K562 (cell line): Measurements from ENCODE around the gene CEP162. TPM values are rescaled to one million over a fixed set of nuclear protein-coding genes. Genes with fewer than 3 reads are reported as not detected.
A peak's percentile ranks its signal among the peaks of the same experiment; 100 is the strongest.

Source experiments
- BCL6 ChIP-seq: fragments of 250-450 bp; sonication (Bioruptor Pico); IDR thresholded peaks from 2 replicates; pipeline ENCODE4 v1.4.0; 2020
- C11orf30 ChIP-seq: fragments of 450-650 bp; IDR thresholded peaks from 2 replicates; pipeline ENCODE4 v1.6.1; 2016; ENCODE audit warnings: low read depth, mild to moderate bottlenecking
- CBX3 ChIP-seq, 2 experiments: IDR thresholded peaks; 1 replicate in 1 of 2; 2 replicates in 1 of 2; pipeline ENCODE4 v1.6.1; 2012; ENCODE audit warnings: inconsistent platforms in 2 of 2, low read length in 2 of 2, borderline replicate concordance in 1 of 2, control low read depth in 1 of 2
- DPF2 ChIP-seq: fragments of 450-650 bp; IDR thresholded peaks from 2 replicates; pipeline ENCODE4 v1.6.1; 2016
- ELF4 ChIP-seq: fragments of 450-650 bp; formaldehyde crosslinking; IDR thresholded peaks from 2 replicates; pipeline ENCODE4 v1.4.0; 2022; ENCODE audit warnings: missing genetic modification characterization
- EP400 ChIP-seq: fragments of 450-650 bp; IDR thresholded peaks from 2 replicates; pipeline ENCODE4 v1.6.1; 2017; ENCODE audit warnings: antibody characterized with exemption, mild to moderate bottlenecking, moderate library complexity
- HMG20B ChIP-seq: fragments of 250-450 bp; sonication (Bioruptor Pico); IDR thresholded peaks from 2 replicates; pipeline ENCODE4 v1.5.0; 2021; ENCODE audit warnings: mild to moderate bottlenecking
- MECOM ChIP-seq: fragments of 250-450 bp; sonication (Bioruptor Pico); IDR thresholded peaks from 2 replicates; pipeline ENCODE4 v1.8.0; 2022; ENCODE audit warnings: inconsistent platforms
- MED1 ChIP-seq: sonication (generic); formaldehyde crosslinking; IDR thresholded peaks from 2 replicates; pipeline ENCODE4 v1.8.1; 2023; ENCODE audit warnings: missing genetic modification reagents, borderline replicate concordance
- MYC ChIP-seq, 2 experiments: fragments of 250-450 bp in 1 of 2; sonication (Bioruptor Pico) in 1 of 2; IDR thresholded peaks; 2 replicates each; pipeline versions ENCODE4 v1.5.1 to v1.6.1; 2012 to 2021; ENCODE audit warnings: low read depth in 2 of 2, borderline replicate concordance in 1 of 2, improper control_type of control experiment in 1 of 2, low read length in 1 of 2, mild to moderate bottlenecking in 1 of 2, moderate library complexity in 1 of 2
- NUFIP1 ChIP-seq: fragments of 450-650 bp; IDR thresholded peaks from 2 replicates; pipeline ENCODE4 v1.6.1; 2018; ENCODE audit not compliant: partially characterized antibody
- TCF7L2 ChIP-seq: fragments of 150-350 bp; IDR thresholded peaks from 2 replicates; pipeline ENCODE4 v1.6.1; 2016; ENCODE audit warnings: low read depth, mild to moderate bottlenecking, low read length, moderate library complexity
- THAP7 ChIP-seq: fragments of 250-450 bp; sonication (Bioruptor Pico); IDR thresholded peaks from 2 replicates; pipeline ENCODE4 v1.5.0; 2021
- THRA ChIP-seq: fragments of 450-650 bp; IDR thresholded peaks from 2 replicates; pipeline ENCODE4 v1.6.1; 2017; ENCODE audit warnings: mild to moderate bottlenecking, moderate library complexity
- polyA plus RNA-seq, 8 experiments: library from polyadenylated mRNA; depleted of rRNA in 4 of 8; stranded (reverse) in 5 of 8; unstranded in 3 of 8; fragments of >200 nt; fragmentation: Nextera tagmentation in 2 of 8; fragmentation: Illumina TruSeq in 1 of 8; extraction: Ambion mirVana in 2 of 8; extraction: Trizol in 1 of 8; gene quantifications; 2 replicates each; pipeline versions ENCODE4 v1.2.1 to v1.2.3, GENCODE V29; 2011 to 2014; ENCODE audit warnings: inconsistent platforms in 1 of 8, missing spikeins in 1 of 8
- total RNA-seq, 7 experiments: library from RNA; depleted of rRNA in 6 of 7; stranded (reverse); fragments of >200 nt in 6 of 7; fragmentation: Illumina TruSeq in 2 of 7; extraction: Trizol in 2 of 7; gene quantifications; 2 replicates each; pipeline versions ENCODE4 v1.2.1 to v1.2.3, GENCODE V29; 2011 to 2021; ENCODE audit warnings: low replicate concordance in 1 of 7
- TF ChIP-seq, protein P1 (sequence below): fragments of 250-450 bp; sonication (Bioruptor Pico); IDR thresholded peaks from 2 replicates; pipeline ENCODE4 v1.5.0; 2021; ENCODE audit warnings: mild to moderate bottlenecking, borderline replicate concordance
- TF ChIP-seq, protein P2 (sequence below): IDR thresholded peaks from 2 replicates; pipeline ENCODE4 v1.6.1; 2016; ENCODE audit warnings: missing genetic modification characterization, missing compliant biosample characterization
- TF ChIP-seq, protein P3 (sequence below): fragments of 250-450 bp; sonication (Bioruptor Pico); IDR thresholded peaks from 2 replicates; pipeline ENCODE4 v1.4.0; 2020
- TF ChIP-seq, protein P4 (sequence below), 3 experiments: IDR thresholded peaks in 2 of 3; conservative IDR thresholded peaks in 1 of 3; 2 replicates each; pipeline ENCODE4 v1.5.1; 2011 to 2012; ENCODE audit warnings: low read length in 3 of 3, mild to moderate bottlenecking in 3 of 3, control low read depth in 2 of 3, improper control_type of control experiment in 1 of 3, inconsistent platforms in 1 of 3, low read depth in 1 of 3, mixed read lengths in 1 of 3, moderate library complexity in 1 of 3; ENCODE audit not compliant: insufficient read depth in 2 of 3

Gene CEP162
- total and polyA plus RNA-seq, 9 of the 15 experiments (the other 6 are each of a cell fraction or from before 2014, with no cell fraction given), result 3.9 to 8.6 (median 6.7) TPM

GRCh38 chr6:84269947-84270733, 42.7 kb upstream of the CEP162 start (continued):
- TF ChIP-seq, protein P1, sequence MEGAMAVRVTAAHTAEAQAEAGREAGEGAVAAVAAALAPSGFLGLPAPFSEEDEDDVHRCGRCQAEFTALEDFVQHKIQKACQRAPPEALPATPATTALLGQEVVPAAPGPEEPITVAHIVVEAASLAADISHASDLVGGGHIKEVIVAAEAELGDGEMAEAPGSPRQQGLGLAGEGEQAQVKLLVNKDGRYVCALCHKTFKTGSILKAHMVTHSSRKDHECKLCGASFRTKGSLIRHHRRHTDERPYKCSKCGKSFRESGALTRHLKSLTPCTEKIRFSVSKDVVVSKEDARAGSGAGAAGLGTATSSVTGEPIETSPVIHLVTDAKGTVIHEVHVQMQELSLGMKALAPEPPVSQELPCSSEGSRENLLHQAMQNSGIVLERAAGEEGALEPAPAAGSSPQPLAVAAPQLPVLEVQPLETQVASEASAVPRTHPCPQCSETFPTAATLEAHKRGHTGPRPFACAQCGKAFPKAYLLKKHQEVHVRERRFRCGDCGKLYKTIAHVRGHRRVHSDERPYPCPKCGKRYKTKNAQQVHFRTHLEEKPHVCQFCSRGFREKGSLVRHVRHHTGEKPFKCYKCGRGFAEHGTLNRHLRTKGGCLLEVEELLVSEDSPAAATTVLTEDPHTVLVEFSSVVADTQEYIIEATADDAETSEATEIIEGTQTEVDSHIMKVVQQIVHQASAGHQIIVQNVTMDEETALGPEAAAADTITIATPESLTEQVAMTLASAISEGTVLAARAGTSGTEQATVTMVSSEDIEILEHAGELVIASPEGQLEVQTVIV, result no peak
- TF ChIP-seq EP400 (peak; percentile 82), MYC (IDR thresholded peaks at IDR 0.05; ENCODE audit: low read depth, low read length) (0 out of 2 replicates have a peak, but pooled peaks have one; percentile 19), MYC (CRISPR knock-in tag; IDR thresholded peaks at IDR 0.05; ENCODE audit: borderline replicate concordance, low read depth) (no peak), HMG20B (CRISPR knock-in tag) (no peak), THAP7 (CRISPR knock-in tag) (no peak), TCF7L2 (no peak), DPF2 (peak; percentile 99), C11orf30 (peak; percentile 60; the same call in 1 of the 2 replicates), CBX3 (IDR thresholded peaks at IDR 0.05; ENCODE audit: borderline replicate concordance in 1 of 2, low read length in 2 of 2) (peak in 1 of 2 experiments; percentile 98; a peak in 2 of 3 replicates), BCL6 (no peak), ELF4 (CRISPR knock-in tag) (peak; percentile 90), MECOM (CRISPR knock-in tag) (peak; percentile 54; the same call in 1 of the 2 replicates), THRA (no peak), MED1 (no peak), NUFIP1 (no peak)
- TF ChIP-seq, protein P2, sequence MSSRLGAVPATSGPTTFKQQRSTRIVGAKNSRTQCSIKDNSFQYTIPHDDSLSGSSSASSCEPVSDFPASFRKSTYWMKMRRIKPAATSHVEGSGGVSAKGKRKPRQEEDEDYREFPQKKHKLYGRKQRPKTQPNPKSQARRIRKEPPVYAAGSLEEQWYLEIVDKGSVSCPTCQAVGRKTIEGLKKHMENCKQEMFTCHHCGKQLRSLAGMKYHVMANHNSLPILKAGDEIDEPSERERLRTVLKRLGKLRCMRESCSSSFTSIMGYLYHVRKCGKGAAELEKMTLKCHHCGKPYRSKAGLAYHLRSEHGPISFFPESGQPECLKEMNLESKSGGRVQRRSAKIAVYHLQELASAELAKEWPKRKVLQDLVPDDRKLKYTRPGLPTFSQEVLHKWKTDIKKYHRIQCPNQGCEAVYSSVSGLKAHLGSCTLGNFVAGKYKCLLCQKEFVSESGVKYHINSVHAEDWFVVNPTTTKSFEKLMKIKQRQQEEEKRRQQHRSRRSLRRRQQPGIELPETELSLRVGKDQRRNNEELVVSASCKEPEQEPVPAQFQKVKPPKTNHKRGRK (tag), result no peak
- TF ChIP-seq, protein P3, sequence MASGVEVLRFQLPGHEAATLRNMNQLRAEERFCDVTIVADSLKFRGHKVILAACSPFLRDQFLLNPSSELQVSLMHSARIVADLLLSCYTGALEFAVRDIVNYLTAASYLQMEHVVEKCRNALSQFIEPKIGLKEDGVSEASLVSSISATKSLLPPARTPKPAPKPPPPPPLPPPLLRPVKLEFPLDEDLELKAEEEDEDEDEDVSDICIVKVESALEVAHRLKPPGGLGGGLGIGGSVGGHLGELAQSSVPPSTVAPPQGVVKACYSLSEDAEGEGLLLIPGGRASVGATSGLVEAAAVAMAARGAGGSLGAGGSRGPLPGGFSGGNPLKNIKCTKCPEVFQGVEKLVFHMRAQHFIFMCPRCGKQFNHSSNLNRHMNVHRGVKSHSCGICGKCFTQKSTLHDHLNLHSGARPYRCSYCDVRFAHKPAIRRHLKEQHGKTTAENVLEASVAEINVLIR (CRISPR knock-in tag), result peak; percentile 76
- TF ChIP-seq, protein P4, sequence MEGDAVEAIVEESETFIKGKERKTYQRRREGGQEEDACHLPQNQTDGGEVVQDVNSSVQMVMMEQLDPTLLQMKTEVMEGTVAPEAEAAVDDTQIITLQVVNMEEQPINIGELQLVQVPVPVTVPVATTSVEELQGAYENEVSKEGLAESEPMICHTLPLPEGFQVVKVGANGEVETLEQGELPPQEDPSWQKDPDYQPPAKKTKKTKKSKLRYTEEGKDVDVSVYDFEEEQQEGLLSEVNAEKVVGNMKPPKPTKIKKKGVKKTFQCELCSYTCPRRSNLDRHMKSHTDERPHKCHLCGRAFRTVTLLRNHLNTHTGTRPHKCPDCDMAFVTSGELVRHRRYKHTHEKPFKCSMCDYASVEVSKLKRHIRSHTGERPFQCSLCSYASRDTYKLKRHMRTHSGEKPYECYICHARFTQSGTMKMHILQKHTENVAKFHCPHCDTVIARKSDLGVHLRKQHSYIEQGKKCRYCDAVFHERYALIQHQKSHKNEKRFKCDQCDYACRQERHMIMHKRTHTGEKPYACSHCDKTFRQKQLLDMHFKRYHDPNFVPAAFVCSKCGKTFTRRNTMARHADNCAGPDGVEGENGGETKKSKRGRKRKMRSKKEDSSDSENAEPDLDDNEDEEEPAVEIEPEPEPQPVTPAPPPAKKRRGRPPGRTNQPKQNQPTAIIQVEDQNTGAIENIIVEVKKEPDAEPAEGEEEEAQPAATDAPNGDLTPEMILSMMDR (IDR thresholded peaks at IDR 0.05 in 2 of 3, conservative IDR thresholded peaks at IDR 0.05 in 1 of 3; ENCODE audit: insufficient read depth in 2 of 3, low read depth in 1 of 3, low read length in 3 of 3), result no peak
